GM21367 (cell line): ENCODE measurements around the gene ZCCHC8.
A peak's percentile ranks its signal among the peaks of the same experiment; 100 is the strongest.
"Not testable (repeated sequence)": the region's sequence is repeated elsewhere in the genome, so short reads cannot be mapped to it uniquely, and the experiment has no call there.

Source experiments
- ATAC-seq: cut with Tn5 transposase; IDR thresholded peaks from one replicate; pipeline ENCODE4 v1.9.1; 2021; ENCODE audit not compliant: unreplicated experiment

Gene ZCCHC8

GRCh38 chr12:122513028-122513427, 12.3 kb upstream of the ZCCHC8 start:
- not testable (repeated sequence) for ATAC-seq

DNA sequence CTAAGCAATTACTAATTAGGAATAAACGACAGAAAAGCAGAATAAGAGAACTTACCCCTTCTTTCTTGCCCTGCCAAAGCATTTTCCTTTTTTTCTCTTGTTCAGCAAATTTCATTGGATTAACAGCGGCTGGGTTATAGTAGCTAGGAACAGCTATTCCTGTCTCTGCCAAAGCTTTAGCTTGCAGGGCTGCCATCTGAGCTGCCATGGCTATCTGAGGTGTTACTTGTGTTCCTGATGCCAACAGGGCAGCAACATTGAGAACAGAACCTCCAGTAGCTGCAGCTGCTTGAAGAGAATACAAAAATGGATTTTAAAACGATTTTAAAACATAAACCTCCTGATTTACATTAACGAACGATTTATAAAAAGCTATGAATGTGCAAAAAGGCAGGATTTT, 7.4 kb upstream of the ZCCHC8 start:
- no peak for ATAC-seq

DNA sequence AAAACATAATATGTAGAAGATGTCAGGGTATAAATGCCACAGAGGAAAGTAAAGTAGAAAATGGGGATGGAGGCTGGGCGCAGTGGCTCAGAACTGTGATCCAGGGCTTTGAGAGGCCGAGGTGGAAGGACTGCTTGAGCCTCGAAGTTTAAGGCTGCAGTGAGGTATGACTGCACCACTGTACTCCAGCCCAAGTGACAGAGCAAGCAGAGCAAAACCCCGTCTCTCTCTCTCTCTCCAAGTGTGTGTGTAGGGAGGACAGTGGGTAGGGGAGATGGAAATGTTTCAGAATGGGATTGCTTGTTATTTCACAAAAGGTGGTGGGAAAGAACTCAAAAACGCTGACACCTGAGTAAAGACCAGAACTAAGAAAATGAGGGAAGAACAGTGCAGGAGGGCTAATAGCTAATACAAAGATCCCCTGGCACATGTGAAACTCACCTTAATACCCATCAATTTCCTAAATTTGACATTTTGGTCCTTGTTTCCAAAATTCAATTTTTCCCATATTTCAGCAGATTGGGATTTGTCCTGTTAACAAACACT, 5.7 kb upstream of the ZCCHC8 start:
- no peak for ATAC-seq

DNA sequence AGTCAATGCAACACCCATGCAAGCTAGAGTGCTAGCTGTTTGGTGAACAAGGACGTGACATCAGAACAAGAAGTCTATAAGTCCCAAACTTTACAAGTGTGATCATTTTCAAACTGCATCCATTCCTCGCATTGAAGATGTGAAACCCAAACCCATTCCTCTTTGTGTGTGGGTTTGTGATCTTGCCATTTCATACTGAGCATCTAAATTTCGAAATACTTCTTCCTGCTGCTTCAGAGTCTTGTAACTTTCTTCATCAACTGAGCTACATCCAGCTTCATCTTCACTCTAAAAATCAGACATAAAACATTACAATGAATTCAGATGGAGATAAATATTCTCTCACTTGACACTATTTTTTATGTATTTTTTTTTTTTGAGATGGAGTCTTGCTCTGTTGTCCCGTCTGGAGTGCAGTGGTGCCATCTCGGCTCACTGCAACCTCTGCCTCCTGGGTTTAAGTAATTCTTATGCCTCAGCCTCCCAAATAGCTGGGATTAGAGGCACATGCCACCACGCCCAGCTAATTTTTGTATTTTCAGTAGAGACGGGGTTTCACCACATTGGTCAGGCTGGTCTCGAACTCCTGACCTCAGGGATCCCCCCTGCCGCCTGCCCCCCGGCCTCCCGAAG, 4.8 kb upstream of the ZCCHC8 start:
- ATAC-seq = no peak

- ATAC-seq = no peak
These were observed 3.3 kb upstream of the ZCCHC8 start for GRCh38 chr12:122503783-122504590.

- no peak for ATAC-seq
These were observed 2.5 kb upstream of the ZCCHC8 start for GRCh38 chr12:122503147-122503751.

GRCh38 chr12:122501489-122501989, 807 bp upstream of the ZCCHC8 start:
- ATAC-seq = no peak

DNA sequence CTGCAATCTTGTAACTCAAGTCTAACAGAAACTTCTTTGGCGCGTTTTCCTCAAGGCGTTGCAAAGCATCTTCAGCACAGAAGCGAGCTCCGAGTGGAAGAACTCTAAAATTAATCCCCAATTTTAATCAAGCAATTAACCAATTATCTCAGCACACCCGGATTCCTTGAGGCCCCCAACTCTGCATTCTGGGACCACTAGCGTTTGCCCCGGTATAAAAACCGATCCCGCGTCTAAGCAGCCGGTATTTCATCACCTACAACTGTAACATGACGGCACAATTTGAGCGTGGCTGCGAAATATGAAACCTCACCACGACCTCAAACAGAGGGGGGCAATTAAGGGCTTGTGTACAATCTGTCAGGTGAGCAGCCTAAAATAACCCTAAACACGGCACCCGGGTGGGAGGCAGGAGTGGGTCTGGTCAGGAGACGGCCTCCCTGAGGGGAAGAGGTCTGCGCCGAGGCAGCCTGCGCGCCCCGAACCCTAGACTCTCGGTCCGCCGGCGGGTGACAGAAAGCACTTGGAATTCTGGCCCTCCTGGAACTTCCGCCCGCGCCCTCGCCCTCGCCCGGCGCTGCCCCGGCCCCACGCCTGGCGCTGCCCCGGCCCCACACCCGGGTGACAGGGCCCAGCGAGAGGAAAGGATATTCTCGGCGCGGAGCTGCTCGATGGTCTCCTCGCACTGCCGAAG, 594 bp downstream of the ZCCHC8 start:
- ATAC-seq = peak; percentile 17

- no peak for ATAC-seq
These were observed 5.5 kb downstream of the ZCCHC8 start for GRCh38 chr12:122495258-122495657.

DNA sequence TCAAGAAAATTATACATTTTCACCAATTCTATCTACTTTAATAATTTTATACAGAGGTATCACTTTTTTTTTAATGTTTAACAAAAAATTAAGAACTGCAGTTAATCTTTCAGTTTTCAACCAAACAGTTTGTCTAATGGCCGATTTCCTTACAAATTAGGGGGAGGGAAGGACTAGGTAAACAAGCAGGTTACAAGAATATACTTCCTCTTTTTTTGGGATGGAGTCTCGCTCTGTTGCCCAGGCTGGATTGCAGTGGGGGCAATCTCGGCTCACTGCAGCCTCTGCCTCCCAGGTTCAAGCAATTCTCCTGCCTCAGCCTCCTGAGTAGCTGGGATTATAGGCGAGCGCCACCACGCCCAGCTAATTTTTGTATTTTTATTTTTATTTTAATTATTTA, 7.5 kb downstream of the ZCCHC8 start:
- ATAC-seq = not testable (repeated sequence)

- no peak for ATAC-seq
These were observed 8.7 kb downstream of the ZCCHC8 start for GRCh38 chr12:122491991-122492390.

DNA sequence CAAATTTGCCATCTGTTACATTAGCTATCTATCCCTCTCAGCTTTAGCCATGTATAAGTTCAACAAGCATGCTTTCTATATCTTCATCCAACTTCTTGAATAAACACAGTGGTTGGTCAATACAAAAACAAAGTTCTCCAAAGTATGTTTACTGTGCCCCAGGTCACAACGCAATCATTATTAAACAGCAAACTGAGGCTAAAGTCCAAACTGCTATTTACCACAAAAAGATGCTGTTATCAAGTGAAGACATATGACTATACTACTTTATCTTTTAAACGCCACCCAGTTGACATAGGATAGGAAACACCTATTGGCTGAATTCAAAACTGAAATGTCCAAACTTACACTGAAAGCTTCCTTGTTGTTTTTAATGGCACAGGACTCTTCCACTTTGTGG, 11.7 kb downstream of the ZCCHC8 start:
- ATAC-seq = no peak

- not testable (repeated sequence) for ATAC-seq
These were observed 12.9 kb downstream of the ZCCHC8 start for GRCh38 chr12:122487807-122488206.

GRCh38 chr12:122486805-122487426, 13.8 kb downstream of the ZCCHC8 start:
- no peak for ATAC-seq

DNA sequence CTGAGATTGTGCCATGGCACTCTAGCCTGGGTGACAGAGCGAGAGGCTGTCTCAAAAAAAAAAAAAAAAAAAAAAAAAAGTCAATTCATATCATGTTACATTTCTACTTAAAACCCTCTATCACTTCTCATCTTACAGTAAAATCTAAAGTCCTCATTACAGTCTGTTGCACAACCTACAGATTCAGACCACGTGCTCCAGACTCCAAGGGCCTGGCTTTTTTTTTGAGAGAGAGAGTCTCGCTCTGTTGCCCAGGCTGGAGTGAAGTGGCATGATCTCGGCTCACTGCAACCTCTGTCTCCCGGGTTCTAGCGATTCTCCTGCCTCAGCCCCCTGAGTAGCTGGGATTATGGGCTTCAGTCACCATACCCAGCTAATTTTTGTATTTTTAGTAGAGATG, 14.4 kb downstream of the ZCCHC8 start:
- ATAC-seq = not testable (repeated sequence)

DNA sequence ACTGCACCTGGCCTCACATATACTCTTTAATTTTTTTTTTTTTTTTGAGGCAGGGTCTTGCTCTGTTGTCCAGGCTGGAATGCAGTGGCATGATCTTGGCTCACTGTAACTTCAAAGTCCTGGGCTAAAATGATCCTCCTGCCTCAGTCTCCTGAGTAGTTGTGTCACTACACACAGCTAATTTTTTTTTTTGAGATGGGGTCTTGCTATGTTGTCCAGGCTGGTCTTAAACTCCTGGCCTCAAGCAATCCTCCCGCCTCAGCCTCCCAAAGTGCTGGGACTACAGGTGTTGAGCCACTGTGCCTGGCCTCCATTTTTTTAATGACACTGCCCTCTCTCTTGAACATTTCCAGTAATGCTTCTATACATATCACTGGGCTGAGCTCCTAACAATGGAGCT, 16.3 kb downstream of the ZCCHC8 start:
- ATAC-seq = not testable (repeated sequence)

DNA sequence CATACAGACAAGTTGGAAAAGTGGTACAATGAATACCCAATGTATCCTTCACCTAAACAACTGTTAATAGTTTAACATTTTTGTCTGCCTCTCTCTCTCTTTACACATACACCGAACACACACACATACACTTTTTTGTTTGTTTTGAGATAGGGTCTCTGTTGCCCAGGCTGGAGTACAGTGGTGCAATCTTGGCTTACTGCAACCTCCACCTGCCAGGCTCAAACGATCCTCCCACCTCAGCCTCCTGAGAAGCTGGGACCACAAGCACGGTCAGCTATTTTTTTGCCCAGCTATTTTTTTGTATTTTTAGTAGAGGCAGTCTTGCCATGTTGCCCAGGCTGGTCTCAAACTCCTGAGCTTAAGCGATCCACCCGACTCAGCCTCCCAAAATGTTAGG, 16.8 kb downstream of the ZCCHC8 start:
- ATAC-seq = no peak

- no peak for ATAC-seq
These were observed 18.9 kb downstream of the ZCCHC8 start for GRCh38 chr12:122481861-122482260.

GRCh38 chr12:122480753-122481152, 20.0 kb downstream of the ZCCHC8 start:
- no peak for ATAC-seq

GRCh38 chr12:122474324-122474716, 26.4 kb downstream of the ZCCHC8 start:
- no peak for ATAC-seq
